HG03196 (cell line): ENCODE data around the gene DGCR2.
"Not testable (repeated sequence)": the region's sequence is repeated elsewhere in the genome, so short reads cannot be mapped to it uniquely, and the experiment has no call there.

Experiments
- ATAC-seq: cut with Tn5 transposase; IDR thresholded peaks from one replicate; pipeline ENCODE4 v1.9.1; 2021; ENCODE audit not compliant: unreplicated experiment

The DGCR2 gene

GRCh38 chr22:19012308-19012986 is 109.8 kb downstream of the DGCR2 start:
- ATAC-seq: no peak

GRCh38 chr22:19011611-19012010 is 110.6 kb downstream of the DGCR2 start:
- not testable (repeated sequence) for ATAC-seq

- ATAC-seq: no peak
Observed at GRCh38 chr22:19011075-19011474, 111.1 kb downstream of the DGCR2 start.

GRCh38 chr22:19005905-19006304 is 116.3 kb downstream of the DGCR2 start:
- no peak for ATAC-seq

- ATAC-seq: no peak
Observed at GRCh38 chr22:19004471-19004870, 117.7 kb downstream of the DGCR2 start.

- no peak for ATAC-seq
Observed at GRCh38 chr22:19003508-19003907, 118.7 kb downstream of the DGCR2 start.

GRCh38 chr22:19002684-19003038 is 119.6 kb downstream of the DGCR2 start:
- ATAC-seq: no peak

- no peak for ATAC-seq
Observed at GRCh38 chr22:19001204-19001603, 121.0 kb downstream of the DGCR2 start.

- ATAC-seq: not testable (repeated sequence)
Observed at GRCh38 chr22:19000106-19000505, 122.1 kb downstream of the DGCR2 start.

- ATAC-seq: no peak
Observed at GRCh38 chr22:18999416-18999815, 122.8 kb downstream of the DGCR2 start.

- no peak for ATAC-seq
Observed at GRCh38 chr22:18999008-18999407, 123.2 kb downstream of the DGCR2 start.

- ATAC-seq: no peak
Observed at GRCh38 chr22:18997925-18998315, 124.3 kb downstream of the DGCR2 start.

GRCh38 chr22:18997306-18997924 is 124.8 kb downstream of the DGCR2 start:
- no peak for ATAC-seq

GRCh38 chr22:18996376-18996900 is 125.8 kb downstream of the DGCR2 start:
- no peak for ATAC-seq

GRCh38 chr22:18995327-18995711 is 126.9 kb downstream of the DGCR2 start:
- no peak for ATAC-seq

GRCh38 chr22:18994701-18995326 is 127.4 kb downstream of the DGCR2 start:
- ATAC-seq: no peak

GRCh38 chr22:18994056-18994455 is 128.2 kb downstream of the DGCR2 start:
- no peak for ATAC-seq

GRCh38 chr22:18992543-18993198 is 129.5 kb downstream of the DGCR2 start:
- no peak for ATAC-seq

GRCh38 chr22:18991821-18992442 is 130.3 kb downstream of the DGCR2 start:
- ATAC-seq: no peak

GRCh38 chr22:18991138-18991432 is 131.1 kb downstream of the DGCR2 start:
- ATAC-seq: no peak

GRCh38 chr22:18990355-18991137 is 131.7 kb downstream of the DGCR2 start:
- ATAC-seq: no peak
